GM12878 (cell line): ENCODE results near the gene LCORL.

Source experiments
- ATF2 ChIP-seq: IDR thresholded peaks from 2 replicates; pipeline ENCODE4 v1.6.1; 2012; ENCODE audit warnings: low read length, inconsistent platforms
- CHD1 ChIP-seq: IDR thresholded peaks from 2 replicates; pipeline ENCODE4 v1.6.1; 2012; ENCODE audit warnings: low read depth, low read length, improper control_type of control experiment
- CTCF ChIP-seq, 3 experiments: IDR thresholded peaks in 2 of 3; conservative IDR thresholded peaks in 1 of 3; 2 replicates each; pipeline ENCODE4 v1.5.1; 2011; ENCODE audit warnings: low read depth in 3 of 3, low read length in 3 of 3, mild to moderate bottlenecking in 3 of 3, control low read depth in 2 of 3, moderate library complexity in 2 of 3, inconsistent platforms in 1 of 3, mixed read lengths in 1 of 3; ENCODE audit not compliant: control insufficient read depth in 2 of 3, insufficient read depth in 1 of 3; ENCODE audit errors: extremely low read depth in 1 of 3
- EZH2 ChIP-seq: IDR thresholded peaks from 2 replicates; pipeline ENCODE4 v1.6.1; 2012; ENCODE audit warnings: low read depth, mild to moderate bottlenecking, control low read depth, inconsistent platforms, low read length, borderline replicate concordance; ENCODE audit not compliant: control insufficient read depth
- HDAC2 ChIP-seq: fragments of 200-600 bp; sonication (generic); IDR thresholded peaks from 2 replicates; pipeline ENCODE4 v1.6.1; 2017
- HDAC6 ChIP-seq: fragments of 200-600 bp; sonication (generic); IDR thresholded peaks from one replicate; pipeline ENCODE4 v1.8.0; 2017; ENCODE audit warnings: antibody characterized with exemption; ENCODE audit not compliant: unreplicated experiment
- POLR2A ChIP-seq: IDR thresholded peaks from 2 replicates; pipeline ENCODE4 v1.6.1; 2011; ENCODE audit warnings: low read depth, mild to moderate bottlenecking, low read length
- RAD21 ChIP-seq: IDR thresholded peaks from 2 replicates; pipeline ENCODE4 v1.6.1; 2011; ENCODE audit warnings: mild to moderate bottlenecking, low read depth, low read length, moderate library complexity; ENCODE audit not compliant: insufficient read depth
- ZBTB4 ChIP-seq: fragments of 450-650 bp; formaldehyde crosslinking; IDR thresholded peaks from 2 replicates; pipeline ENCODE4 v1.4.0; 2022; ENCODE audit warnings: mild to moderate bottlenecking, moderate library complexity
- ZNF592 ChIP-seq: fragments of 450-650 bp; IDR thresholded peaks from 2 replicates; pipeline ENCODE4 v1.6.1; 2017; ENCODE audit warnings: mild to moderate bottlenecking, moderate library complexity
- TF ChIP-seq, protein P1 (sequence below): IDR thresholded peaks from 2 replicates; pipeline ENCODE4 v1.6.1; 2012; ENCODE audit warnings: low read depth, low read length, improper control_type of control experiment

- TF ChIP-seq HDAC2 (no peak), CHD1 (no peak), CTCF (IDR thresholded peaks at IDR 0.05 in 2 of 3, conservative IDR thresholded peaks at IDR 0.05 in 1 of 3; ENCODE audit: control insufficient read depth in 2 of 3, extremely low read depth in 1 of 3, insufficient read depth in 1 of 3, low read depth in 3 of 3, low read length in 3 of 3) (no peak), EZH2 (no peak), POLR2A (no peak), ATF2 (no peak), RAD21 (no peak), HDAC6 (no peak), ZBTB4 (CRISPR knock-in tag) (no peak), ZNF592 (no peak)
- TF ChIP-seq, protein P1, sequence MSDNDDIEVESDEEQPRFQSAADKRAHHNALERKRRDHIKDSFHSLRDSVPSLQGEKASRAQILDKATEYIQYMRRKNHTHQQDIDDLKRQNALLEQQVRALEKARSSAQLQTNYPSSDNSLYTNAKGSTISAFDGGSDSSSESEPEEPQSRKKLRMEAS: no peak
These were observed 211.9 kb downstream of the LCORL start for GRCh38 chr4:17809667-17810066.
